ENCODE results near the gene PRSS8.

Gene PRSS8

GRCh38 chr16:31086629-31086906 is 49.0 kb downstream of the PRSS8 start:
- no peak overlapping the region for H3K4me3 ChIP-seq (ENCODE audit: low read length in 2 of 2)
- H3K9me3 ChIP-seq (ENCODE audit: control insufficient read depth in 2 of 2, low read length in 2 of 2): no peaks in the 10 kb centered on the region
- H3K4me1 ChIP-seq (ENCODE audit: control insufficient read depth, insufficient read depth, low read length): peaks cover 2% of the 10 kb centered on the region
- peaks cover 14 to 30% of the 10 kb centered on the region in 2 donors for H3K36me3 ChIP-seq (ENCODE audit: control insufficient read depth in 2 of 2, insufficient read depth in 2 of 2, low read length in 2 of 2)
- no peak overlapping the region for H3K27ac ChIP-seq (ENCODE audit: low read length)
- H3K9ac ChIP-seq (ENCODE audit: low read length in 2 of 2): no peak overlapping the region
- no peaks in the 10 kb centered on the region for H3K27me3 ChIP-seq (ENCODE audit: control insufficient read depth in 1 of 2, insufficient read depth in 2 of 2, low read length in 2 of 2)

GRCh38 chr16:31085873-31086628 is 49.5 kb downstream of the PRSS8 start:
- no peak overlapping the region for H3K4me3 ChIP-seq (ENCODE audit: low read length in 2 of 2)
- peaks cover 16 to 31% of the 10 kb centered on the region in 2 donors for H3K36me3 ChIP-seq (ENCODE audit: control insufficient read depth in 2 of 2, insufficient read depth in 2 of 2, low read length in 2 of 2)
- H3K9ac ChIP-seq (ENCODE audit: low read length in 2 of 2): no peak overlapping the region
- H3K27me3 ChIP-seq (ENCODE audit: control insufficient read depth in 1 of 2, insufficient read depth in 2 of 2, low read length in 2 of 2): no peaks in the 10 kb centered on the region
- no peaks in the 10 kb centered on the region for H3K9me3 ChIP-seq (ENCODE audit: control insufficient read depth in 2 of 2, low read length in 2 of 2)
- no peak overlapping the region for H3K27ac ChIP-seq (ENCODE audit: low read length)
- H3K4me1 ChIP-seq (ENCODE audit: control insufficient read depth, insufficient read depth, low read length): peaks cover 2% of the 10 kb centered on the region

GRCh38 chr16:31085411-31085810 is 50.1 kb downstream of the PRSS8 start:
- Histone ChIP-seq H3K4me3 (ENCODE audit: low read length in 2 of 2) (no peak overlapping the region), H3K9me3 (ENCODE audit: control insufficient read depth in 2 of 2, low read length in 2 of 2) (no peaks in the 10 kb centered on the region), H3K9ac (ENCODE audit: low read length in 2 of 2) (no peak overlapping the region), H3K27me3 (ENCODE audit: control insufficient read depth in 1 of 2, insufficient read depth in 2 of 2, low read length in 2 of 2) (no peaks in the 10 kb centered on the region), H3K4me1 (ENCODE audit: control insufficient read depth, insufficient read depth, low read length) (peaks cover 2% of the 10 kb centered on the region), H3K27ac (ENCODE audit: low read length) (no peak overlapping the region), H3K36me3 (ENCODE audit: control insufficient read depth in 2 of 2, insufficient read depth in 2 of 2, low read length in 2 of 2) (peaks cover 20 to 30% of the 10 kb centered on the region in 2 donors)

- Histone ChIP-seq H3K4me3 (ENCODE audit: low read length in 2 of 2) (no peak overlapping the region), H3K9me3 (ENCODE audit: control insufficient read depth in 2 of 2, low read length in 2 of 2) (no peaks in the 10 kb centered on the region), H3K4me1 (ENCODE audit: control insufficient read depth, insufficient read depth, low read length) (peaks cover 2% of the 10 kb centered on the region), H3K27me3 (ENCODE audit: control insufficient read depth in 1 of 2, insufficient read depth in 2 of 2, low read length in 2 of 2) (no peaks in the 10 kb centered on the region), H3K9ac (ENCODE audit: low read length in 2 of 2) (no peak overlapping the region), H3K36me3 (ENCODE audit: control insufficient read depth in 2 of 2, insufficient read depth in 2 of 2, low read length in 2 of 2) (peaks cover 24 to 34% of the 10 kb centered on the region in 2 donors), H3K27ac (ENCODE audit: low read length) (no peak overlapping the region)
Measured at GRCh38 chr16:31084584-31085302, 50.8 kb downstream of the PRSS8 start.

- Histone ChIP-seq H3K4me1 (ENCODE audit: control insufficient read depth, insufficient read depth, low read length) (peaks cover 2% of the 10 kb centered on the region), H3K4me3 (ENCODE audit: low read length in 2 of 2) (no peak overlapping the region), H3K36me3 (ENCODE audit: control insufficient read depth in 2 of 2, insufficient read depth in 2 of 2, low read length in 2 of 2) (peaks cover 27 to 38% of the 10 kb centered on the region in 2 donors), H3K9me3 (ENCODE audit: control insufficient read depth in 2 of 2, low read length in 2 of 2) (no peaks in the 10 kb centered on the region), H3K27ac (ENCODE audit: low read length) (no peak overlapping the region), H3K27me3 (ENCODE audit: control insufficient read depth in 1 of 2, insufficient read depth in 2 of 2, low read length in 2 of 2) (no peaks in the 10 kb centered on the region), H3K9ac (ENCODE audit: low read length in 2 of 2) (no peak overlapping the region)
Measured at GRCh38 chr16:31083981-31084380, 51.5 kb downstream of the PRSS8 start.

- Histone ChIP-seq H3K9me3 (ENCODE audit: control insufficient read depth in 2 of 2, low read length in 2 of 2) (no peaks in the 10 kb centered on the region), H3K36me3 (ENCODE audit: control insufficient read depth in 2 of 2, insufficient read depth in 2 of 2, low read length in 2 of 2) (peaks cover 31 to 37% of the 10 kb centered on the region in 2 donors), H3K4me3 (ENCODE audit: low read length in 2 of 2) (no peak overlapping the region), H3K27me3 (ENCODE audit: control insufficient read depth in 1 of 2, insufficient read depth in 2 of 2, low read length in 2 of 2) (no peaks in the 10 kb centered on the region), H3K9ac (ENCODE audit: low read length in 2 of 2) (no peak overlapping the region), H3K4me1 (ENCODE audit: control insufficient read depth, insufficient read depth, low read length) (peaks cover 2% of the 10 kb centered on the region), H3K27ac (ENCODE audit: low read length) (no peak overlapping the region)
Measured at GRCh38 chr16:31083556-31083955, 52.0 kb downstream of the PRSS8 start.

GRCh38 chr16:31083081-31083480 is 52.4 kb downstream of the PRSS8 start:
- Histone ChIP-seq H3K4me1 (ENCODE audit: control insufficient read depth, insufficient read depth, low read length) (peaks cover 2% of the 10 kb centered on the region), H3K36me3 (ENCODE audit: control insufficient read depth in 2 of 2, insufficient read depth in 2 of 2, low read length in 2 of 2) (peaks cover 34 to 39% of the 10 kb centered on the region in 2 donors)

GRCh38 chr16:31082368-31083045 is 53.0 kb downstream of the PRSS8 start:
- Histone ChIP-seq H3K4me1 (ENCODE audit: control insufficient read depth, insufficient read depth, low read length) (peaks cover 2% of the 10 kb centered on the region), H3K27ac (ENCODE audit: low read length) (no peak overlapping the region)

More at GRCh38 chr16:31083081-31083480, 52.4 kb downstream of the PRSS8 start:
- no peak overlapping the region for H3K9ac ChIP-seq (ENCODE audit: low read length in 2 of 2)
- no peak overlapping the region for H3K4me3 ChIP-seq (ENCODE audit: low read length in 2 of 2)
- no peaks in the 10 kb centered on the region for H3K9me3 ChIP-seq (ENCODE audit: control insufficient read depth in 2 of 2, low read length in 2 of 2)
- no peaks in the 10 kb centered on the region for H3K27me3 ChIP-seq (ENCODE audit: control insufficient read depth in 1 of 2, insufficient read depth in 2 of 2, low read length in 2 of 2)
- no peak overlapping the region for H3K27ac ChIP-seq (ENCODE audit: low read length)

More at GRCh38 chr16:31082368-31083045, 53.0 kb downstream of the PRSS8 start:
- no peaks in the 10 kb centered on the region for H3K27me3 ChIP-seq (ENCODE audit: control insufficient read depth in 1 of 2, insufficient read depth in 2 of 2, low read length in 2 of 2)
- no peak overlapping the region for H3K9ac ChIP-seq (ENCODE audit: low read length in 2 of 2)
- peaks cover 36 to 45% of the 10 kb centered on the region in 2 donors for H3K36me3 ChIP-seq (ENCODE audit: control insufficient read depth in 2 of 2, insufficient read depth in 2 of 2, low read length in 2 of 2)
- no peak overlapping the region for H3K4me3 ChIP-seq (ENCODE audit: low read length in 2 of 2)
- no peaks in the 10 kb centered on the region for H3K9me3 ChIP-seq (ENCODE audit: control insufficient read depth in 2 of 2, low read length in 2 of 2)
